AG09309 (cell line): ENCODE results near the gene CNTNAP2.
"Not testable (repeated sequence)": the region's sequence is repeated elsewhere in the genome, so short reads cannot be mapped to it uniquely, and the experiment has no call there.

Experiments
- DNase-seq: peaks from one replicate; pipeline ENCODE4 v3.0.0-alpha.2; 2010; ENCODE audit warnings: low read depth
- H3K4me3 ChIP-seq: 2 replicates; pipeline ENCODE4 v1.5.1; 2011; ENCODE audit warnings: mild to moderate bottlenecking, low read depth, low read length, moderate library complexity; ENCODE audit not compliant: control insufficient read depth
- TF ChIP-seq, protein P1 (sequence below): IDR thresholded peaks from 2 replicates; pipeline ENCODE4 v1.5.1; 2011; ENCODE audit warnings: mild to moderate bottlenecking, low read depth, low read length, inconsistent platforms; ENCODE audit not compliant: insufficient read depth, control insufficient read depth; ENCODE audit errors: missing control alignments

The CNTNAP2 gene

DNA sequence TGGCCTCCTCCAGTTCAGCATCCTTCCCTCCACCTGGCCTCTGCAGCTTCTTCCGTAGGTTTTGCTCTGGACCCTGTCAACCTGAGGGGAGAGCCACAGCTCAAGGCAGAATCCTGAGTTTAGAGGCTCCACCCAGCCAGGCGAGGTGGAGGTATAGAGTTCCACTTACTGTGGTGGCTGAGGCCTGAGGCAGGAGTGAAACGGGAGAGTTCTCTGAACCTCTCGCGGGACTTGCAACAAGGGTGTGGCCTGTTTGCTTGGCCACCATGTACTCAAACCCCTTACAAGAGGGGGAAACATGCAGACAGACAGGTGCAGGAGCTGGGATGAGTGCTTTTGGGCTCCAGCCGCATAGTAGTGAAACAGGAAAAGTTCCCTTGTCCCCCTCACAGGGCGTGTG, 2320.0 kb downstream of the CNTNAP2 start:
- DNase-seq: no peak
- TF ChIP-seq, protein P1, sequence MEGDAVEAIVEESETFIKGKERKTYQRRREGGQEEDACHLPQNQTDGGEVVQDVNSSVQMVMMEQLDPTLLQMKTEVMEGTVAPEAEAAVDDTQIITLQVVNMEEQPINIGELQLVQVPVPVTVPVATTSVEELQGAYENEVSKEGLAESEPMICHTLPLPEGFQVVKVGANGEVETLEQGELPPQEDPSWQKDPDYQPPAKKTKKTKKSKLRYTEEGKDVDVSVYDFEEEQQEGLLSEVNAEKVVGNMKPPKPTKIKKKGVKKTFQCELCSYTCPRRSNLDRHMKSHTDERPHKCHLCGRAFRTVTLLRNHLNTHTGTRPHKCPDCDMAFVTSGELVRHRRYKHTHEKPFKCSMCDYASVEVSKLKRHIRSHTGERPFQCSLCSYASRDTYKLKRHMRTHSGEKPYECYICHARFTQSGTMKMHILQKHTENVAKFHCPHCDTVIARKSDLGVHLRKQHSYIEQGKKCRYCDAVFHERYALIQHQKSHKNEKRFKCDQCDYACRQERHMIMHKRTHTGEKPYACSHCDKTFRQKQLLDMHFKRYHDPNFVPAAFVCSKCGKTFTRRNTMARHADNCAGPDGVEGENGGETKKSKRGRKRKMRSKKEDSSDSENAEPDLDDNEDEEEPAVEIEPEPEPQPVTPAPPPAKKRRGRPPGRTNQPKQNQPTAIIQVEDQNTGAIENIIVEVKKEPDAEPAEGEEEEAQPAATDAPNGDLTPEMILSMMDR: no peak
- H3K4me3 ChIP-seq: no peak overlapping the region

DNA sequence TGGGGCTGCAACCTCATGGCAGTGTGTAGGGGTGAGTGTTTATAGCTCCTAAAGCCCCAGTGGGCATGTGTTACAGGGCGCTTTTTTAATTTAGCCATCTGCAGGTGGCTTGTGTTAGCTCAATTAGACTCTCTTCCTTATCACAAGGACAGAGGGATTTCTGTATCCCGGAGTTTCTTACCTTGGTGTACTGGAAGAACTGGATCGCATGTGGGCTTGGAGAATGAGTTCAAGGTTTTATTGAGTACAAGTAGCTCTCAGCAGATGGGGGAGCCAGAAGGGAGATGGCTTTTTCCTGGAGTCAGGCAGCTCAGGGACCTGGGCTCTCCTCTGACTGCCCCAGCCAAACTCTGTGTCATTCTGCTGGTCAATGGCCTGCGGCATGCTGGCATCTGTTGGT, 2320.4 kb downstream of the CNTNAP2 start:
- no peak overlapping the region for H3K4me3 ChIP-seq
- TF ChIP-seq, protein P1: no peak
- DNase-seq: no peak

DNA sequence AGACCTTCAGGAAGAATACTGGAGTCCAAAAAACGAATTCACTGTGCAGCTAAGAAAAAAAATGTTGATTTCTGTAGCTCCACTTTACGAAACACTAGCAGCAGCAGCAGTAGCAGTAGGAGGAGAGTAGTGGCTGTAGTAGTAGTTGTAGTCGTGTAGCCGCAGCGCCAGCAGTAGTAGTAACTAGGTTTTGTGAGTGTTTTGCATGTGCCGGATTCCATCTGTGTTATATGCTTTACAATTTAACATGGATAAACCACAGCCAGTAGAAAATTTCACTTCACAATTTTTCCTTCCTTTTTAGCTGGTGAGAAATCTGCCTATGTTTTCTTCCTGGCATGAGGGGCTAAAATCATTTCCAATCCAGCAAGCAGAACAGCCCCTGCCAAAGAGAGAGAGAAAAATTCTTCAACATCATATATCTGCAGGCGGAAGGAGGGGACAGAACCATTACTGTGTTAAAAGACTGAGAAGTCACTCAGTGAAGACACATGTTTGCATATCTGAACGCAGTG, 2325.6 kb downstream of the CNTNAP2 start:
- no peak for DNase-seq
- TF ChIP-seq, protein P1: no peak
- no peak overlapping the region for H3K4me3 ChIP-seq

DNA sequence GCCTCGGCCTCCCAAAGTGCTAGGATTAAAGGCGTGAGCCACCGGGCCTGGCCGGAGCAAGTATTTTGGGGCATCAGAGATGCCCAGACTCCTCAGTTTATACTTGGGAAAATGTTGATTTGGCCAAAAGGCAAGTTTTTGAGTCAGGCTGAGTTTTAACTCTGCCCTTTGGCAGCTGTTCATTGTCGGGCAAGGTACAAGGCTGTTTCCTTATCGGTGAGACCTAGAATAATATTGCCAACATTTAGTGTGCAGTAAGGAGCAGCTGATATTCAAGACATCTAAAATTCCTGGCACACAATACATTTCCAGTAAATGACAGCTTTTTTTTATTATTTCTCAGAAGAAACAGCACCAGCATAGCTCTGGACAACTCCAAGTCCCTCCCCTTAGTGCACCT, 2326.3 kb downstream of the CNTNAP2 start:
- no peak for DNase-seq
- TF ChIP-seq, protein P1: no peak
- H3K4me3 ChIP-seq: no peak overlapping the region

DNA sequence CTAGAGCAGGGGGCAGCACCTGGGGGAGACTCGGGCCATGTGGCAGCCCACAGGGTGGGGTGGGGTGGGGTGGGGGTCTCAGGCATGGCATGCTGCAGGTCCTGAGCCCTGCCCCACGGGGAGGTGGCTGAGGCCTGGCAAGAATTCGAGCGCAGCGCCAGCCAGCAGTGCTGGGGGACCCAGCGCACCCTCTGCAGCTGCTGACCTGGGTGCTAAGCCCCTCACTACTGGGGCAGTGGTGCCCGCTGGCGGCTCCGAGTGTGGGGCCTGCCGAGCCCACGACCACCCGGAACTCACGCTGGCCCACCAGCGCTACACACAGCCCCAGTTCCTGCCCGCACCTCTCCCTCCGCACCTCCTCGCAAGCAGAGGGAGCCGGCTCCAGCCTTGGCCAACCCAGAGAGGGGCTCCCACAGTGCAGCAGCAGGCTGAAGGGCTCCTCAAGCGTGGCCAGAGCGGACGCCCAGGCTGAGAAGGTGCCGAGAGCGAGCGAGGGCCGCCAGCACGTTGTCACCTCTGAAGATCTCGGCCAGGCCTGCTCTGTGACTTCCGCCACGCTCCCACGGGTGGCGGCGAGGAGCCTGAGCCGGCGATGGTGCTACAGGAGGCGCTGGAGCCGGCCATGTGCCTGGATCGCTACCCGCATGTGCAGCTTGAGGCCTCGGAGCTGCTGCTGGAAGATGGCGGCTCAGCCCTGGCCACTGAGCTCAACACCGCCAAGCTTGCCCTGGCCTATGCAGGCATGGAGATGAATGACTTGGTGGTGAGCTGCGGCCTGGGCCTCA, 2328.9 kb downstream of the CNTNAP2 start:
- DNase-seq: no peak
- no peak overlapping the region for H3K4me3 ChIP-seq
- TF ChIP-seq, protein P1: no peak

DNA sequence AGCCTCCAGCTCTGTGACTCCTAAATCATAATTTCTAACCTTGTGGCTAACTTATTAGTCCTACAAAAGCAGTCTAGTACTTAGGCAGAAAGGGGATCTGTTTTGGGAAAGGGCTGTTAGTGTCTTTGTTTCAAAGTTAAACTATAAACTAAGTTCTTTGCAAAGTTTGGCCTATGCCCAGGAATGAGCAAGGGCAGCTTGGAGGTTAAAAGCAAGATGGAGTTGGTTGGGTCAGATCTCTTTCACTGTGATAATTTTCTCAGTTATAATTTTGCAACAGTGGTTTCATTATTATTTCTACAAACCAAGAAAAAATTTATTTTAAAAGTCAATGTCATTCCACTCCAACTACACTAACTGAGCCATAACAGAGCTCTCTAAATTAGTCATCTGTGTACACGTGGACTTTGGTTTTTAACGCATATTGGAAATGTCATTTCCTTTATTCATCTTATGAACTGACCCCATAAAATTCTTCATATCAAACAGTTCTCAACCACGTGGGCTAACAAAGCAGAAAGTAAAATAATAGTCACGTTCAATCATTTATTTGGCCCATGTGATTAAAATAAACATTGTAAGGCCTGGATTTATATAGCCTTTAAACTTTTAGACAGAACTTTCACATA, 2330.7 kb downstream of the CNTNAP2 start:
- no peak overlapping the region for H3K4me3 ChIP-seq
- TF ChIP-seq, protein P1: no peak
- no peak for DNase-seq

DNA sequence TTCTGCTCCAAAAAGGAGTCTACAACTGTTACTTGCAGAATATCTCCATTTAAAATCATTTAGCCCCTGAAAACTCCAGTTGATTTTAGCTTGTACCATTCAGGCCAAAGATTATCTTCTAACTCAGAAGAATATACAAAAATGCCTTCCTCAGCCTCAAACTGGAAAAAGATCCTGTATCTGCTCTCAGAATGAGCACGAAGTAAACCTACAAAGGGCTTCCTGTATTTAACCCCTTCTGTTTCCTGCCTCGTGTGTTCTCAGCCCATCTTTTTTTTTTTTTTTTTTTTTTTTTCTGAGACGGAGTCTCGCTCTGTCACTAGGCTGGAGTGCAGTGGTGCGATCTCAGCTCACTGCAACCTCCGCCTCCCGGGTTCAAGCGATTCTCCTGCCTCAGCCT, 2334.9 kb downstream of the CNTNAP2 start:
- DNase-seq, H3K4me3 ChIP-seq: not testable (repeated sequence)
